HepG2 (cell line): Measurements from ENCODE around the gene ATP13A3. TPM values are rescaled to one million over a fixed set of nuclear protein-coding genes. Genes with fewer than 3 reads are reported as not detected.

ENCODE experiments used
- CREB1 ChIP-seq, 2 experiments: fragments of 450-650 bp in 1 of 2; IDR thresholded peaks; 2 replicates each; pipeline ENCODE4 v1.6.1; 2016 to 2017; ENCODE audit warnings: control low read depth in 1 of 2, mild to moderate bottlenecking in 1 of 2, missing compliant biosample characterization in 1 of 2, missing genetic modification characterization in 1 of 2
- DBP ChIP-seq: sonication (generic); formaldehyde crosslinking; IDR thresholded peaks from 2 replicates; pipeline ENCODE4 v1.4.0; 2020; ENCODE audit warnings: missing genetic modification reagents; ENCODE audit errors: not compliant biosample characterization
- KAT8 ChIP-seq: IDR thresholded peaks from 2 replicates; pipeline ENCODE4 v1.6.1; 2016; ENCODE audit warnings: missing genetic modification reagents, missing compliant biosample characterization
- PAF1 ChIP-seq: IDR thresholded peaks from 2 replicates; pipeline ENCODE4 v1.6.1; 2016; ENCODE audit warnings: missing genetic modification reagents, missing compliant biosample characterization
- PATZ1 ChIP-seq: sonication (generic); formaldehyde crosslinking; IDR thresholded peaks from 2 replicates; pipeline ENCODE4 v1.4.0; 2020; ENCODE audit warnings: missing genetic modification reagents
- SNAPC2 ChIP-seq: sonication (generic); formaldehyde crosslinking; IDR thresholded peaks from 2 replicates; pipeline ENCODE4 v1.8.1; 2022; ENCODE audit warnings: mild to moderate bottlenecking, missing genetic modification reagents
- SP1 ChIP-seq, 2 experiments: fragments of 450-650 bp in 1 of 2; sonication (generic) in 1 of 2; formaldehyde crosslinking in 1 of 2; IDR thresholded peaks; 2 replicates each; pipeline versions ENCODE4 v1.4.0 to v1.6.1; 2016 to 2020; ENCODE audit warnings: missing genetic modification reagents in 1 of 2
- SRSF4 ChIP-seq: fragments of 200-400 bp; formaldehyde crosslinking; IDR thresholded peaks from one replicate; pipeline ENCODE4 v1.6.1; 2018; ENCODE audit warnings: mild to moderate bottlenecking, low read depth, low read length, moderate library complexity; ENCODE audit not compliant: poor library complexity, severe bottlenecking
- TFDP2 ChIP-seq: sonication (generic); formaldehyde crosslinking; IDR thresholded peaks from 2 replicates; pipeline ENCODE4 v1.4.0; 2020; ENCODE audit warnings: missing genetic modification reagents
- UBTF ChIP-seq: sonication (generic); formaldehyde crosslinking; IDR thresholded peaks from 2 replicates; pipeline ENCODE4 v1.4.0; 2020; ENCODE audit warnings: mild to moderate bottlenecking, missing genetic modification reagents
- ZKSCAN1 ChIP-seq: fragments of 150-350 bp; IDR thresholded peaks from 2 replicates; pipeline ENCODE4 v1.6.1; 2014; ENCODE audit warnings: low read length
- ZMYM3 ChIP-seq: sonication (generic); formaldehyde crosslinking; IDR thresholded peaks from 2 replicates; pipeline ENCODE4 v1.5.1; 2020; ENCODE audit warnings: mild to moderate bottlenecking, missing genetic modification reagents
- ZNF230 ChIP-seq: sonication (generic); formaldehyde crosslinking; IDR thresholded peaks from 2 replicates; pipeline ENCODE4 v1.4.0; 2020; ENCODE audit warnings: mild to moderate bottlenecking, missing genetic modification reagents
- ZNF280B ChIP-seq: sonication (generic); formaldehyde crosslinking; IDR thresholded peaks from 2 replicates; pipeline ENCODE4 v1.5.0; 2020; ENCODE audit warnings: missing genetic modification reagents, mild to moderate bottlenecking, borderline replicate concordance
- ZNF333 ChIP-seq: sonication (generic); formaldehyde crosslinking; IDR thresholded peaks from 2 replicates; pipeline ENCODE4 v1.4.0; 2020; ENCODE audit warnings: mild to moderate bottlenecking, missing genetic modification reagents, borderline replicate concordance
- ZNF562 ChIP-seq: sonication (generic); formaldehyde crosslinking; IDR thresholded peaks from 2 replicates; pipeline ENCODE4 v1.8.0; 2022; ENCODE audit warnings: missing genetic modification reagents, borderline replicate concordance
- ZNF710 ChIP-seq: sonication (generic); formaldehyde crosslinking; IDR thresholded peaks from 2 replicates; pipeline ENCODE4 v1.5.0; 2020; ENCODE audit warnings: mild to moderate bottlenecking, missing genetic modification reagents, borderline replicate concordance
- ZNF713 ChIP-seq: sonication (generic); formaldehyde crosslinking; IDR thresholded peaks from 2 replicates; pipeline ENCODE4 v1.4.0; 2020; ENCODE audit warnings: mild to moderate bottlenecking, missing genetic modification reagents
- polyA plus RNA-seq, 8 experiments: library from polyadenylated mRNA; depleted of rRNA in 3 of 8; stranded (reverse) in 7 of 8; unstranded in 1 of 8; fragments of >200 nt; fragmentation: Illumina TruSeq in 4 of 8; extraction: Trizol in 4 of 8; gene quantifications; 2 replicates each; pipeline versions ENCODE4 v1.2.1 to v1.2.3, GENCODE V29; 2011 to 2016; ENCODE audit warnings: low read depth in 4 of 8, missing spikeins in 1 of 8, mixed read lengths in 1 of 8; ENCODE audit not compliant: insufficient read depth in 1 of 8
- total RNA-seq, 5 experiments: library from RNA; depleted of rRNA; stranded (reverse); fragments of >200 nt; fragmentation: Illumina TruSeq; extraction: Trizol; gene quantifications; 2 replicates each; pipeline ENCODE4 v1.2.3, GENCODE V29; 2016; ENCODE audit warnings: low read depth in 1 of 5

Gene ATP13A3
- total and polyA plus RNA-seq, 2 of the 13 experiments (the other 11 are each of a cell fraction or from before 2014, with no cell fraction given): 44.9 to 80.8 TPM

- TF ChIP-seq ZNF333 (CRISPR knock-in tag) (no peak), ZNF710 (CRISPR knock-in tag) (0 out of 2 replicates have a peak, but pooled peaks have one; percentile 51), CREB1 (IDR thresholded peaks at IDR 0.05) (no peak), CREB1 (CRISPR knock-in tag; IDR thresholded peaks at IDR 0.05) (peak; percentile 43; the same call in 1 of the 2 replicates), PAF1 (CRISPR knock-in tag) (no peak), ZMYM3 (CRISPR knock-in tag) (no peak), ZNF713 (CRISPR knock-in tag) (no peak), SNAPC2 (CRISPR knock-in tag) (no peak), PATZ1 (CRISPR knock-in tag) (peak; percentile 13; the same call in 1 of the 2 replicates), ZNF562 (CRISPR knock-in tag) (no peak), DBP (CRISPR knock-in tag) (no peak), SRSF4 (no peak), UBTF (CRISPR knock-in tag) (no peak), ZKSCAN1 (no peak), SP1 (IDR thresholded peaks at IDR 0.05) (no peak), SP1 (CRISPR knock-in tag; IDR thresholded peaks at IDR 0.05) (no peak), ZNF280B (CRISPR knock-in tag) (no peak), ZNF230 (CRISPR knock-in tag) (no peak), TFDP2 (CRISPR knock-in tag) (no peak), KAT8 (CRISPR knock-in tag) (0 out of 2 replicates have a peak, but pooled peaks have one; percentile 30)
Observed at GRCh38 chr3:194446754-194447153, 40.0 kb downstream of the ATP13A3 start (continued).
